IMR-90 (cell line): Measurements from ENCODE around the gene PRLR.

Experiments
- BHLHE40 ChIP-seq: fragments of 150-350 bp; IDR thresholded peaks from 2 replicates; pipeline ENCODE4 v1.6.1; 2016; ENCODE audit warnings: mild to moderate bottlenecking, low read depth, low read length
- CEBPB ChIP-seq: IDR thresholded peaks from 2 replicates; pipeline ENCODE4 v1.6.1; 2012; ENCODE audit warnings: low read depth, low read length, improper control_type of control experiment
- CTCF ChIP-seq: conservative IDR thresholded peaks from 2 replicates; pipeline ENCODE4 v1.5.1; 2012; ENCODE audit warnings: mild to moderate bottlenecking, low read depth, low read length, improper control_type of control experiment
- ELK1 ChIP-seq: fragments of 150-350 bp; IDR thresholded peaks from 2 replicates; pipeline ENCODE4 v1.6.1; 2016; ENCODE audit warnings: low read depth, mild to moderate bottlenecking, low read length, moderate library complexity, borderline replicate concordance
- FOS ChIP-seq: fragments of 150-350 bp; IDR thresholded peaks from 2 replicates; pipeline ENCODE4 v1.6.1; 2016; ENCODE audit warnings: low read depth, low read length
- MAFK ChIP-seq: IDR thresholded peaks from 2 replicates; pipeline ENCODE4 v1.6.1; 2012; ENCODE audit warnings: low read depth, low read length, improper control_type of control experiment
- MXI1 ChIP-seq: IDR thresholded peaks from 2 replicates; pipeline ENCODE4 v1.6.1; 2012; ENCODE audit warnings: low read depth, mild to moderate bottlenecking, low read length, moderate library complexity, borderline replicate concordance
- POLR2A ChIP-seq: IDR thresholded peaks from 2 replicates; pipeline ENCODE4 v1.6.1; 2012; ENCODE audit warnings: mild to moderate bottlenecking, low read depth, low read length
- RAD21 ChIP-seq: IDR thresholded peaks from 2 replicates; pipeline ENCODE4 v1.6.1; 2012; ENCODE audit warnings: low read length, improper control_type of control experiment
- RFX5 ChIP-seq: IDR thresholded peaks from 2 replicates; pipeline ENCODE4 v1.8.0; 2012; ENCODE audit warnings: low read depth, mild to moderate bottlenecking, low read length, moderate library complexity
- SMC3 ChIP-seq: fragments of 150-350 bp; IDR thresholded peaks from 2 replicates; pipeline ENCODE4 v1.6.1; 2016; ENCODE audit warnings: low read depth, mild to moderate bottlenecking, antibody characterized with exemption, low read length, moderate library complexity
- USF2 ChIP-seq: fragments of 150-350 bp; IDR thresholded peaks from 2 replicates; pipeline ENCODE4 v1.6.1; 2017; ENCODE audit warnings: mild to moderate bottlenecking, antibody characterized with exemption, low read length, low read depth

GRCh38 chr5:35009019-35009418, 221.3 kb downstream of the PRLR start:
- no peak for TF ChIP-seq CTCF
- TF ChIP-seq RFX5: no peak
- TF ChIP-seq CEBPB: no peak
- TF ChIP-seq BHLHE40: no peak
- TF ChIP-seq ELK1: no peak
- TF ChIP-seq POLR2A: no peak
- no peak for TF ChIP-seq MAFK
- TF ChIP-seq RAD21: no peak
- TF ChIP-seq FOS: no peak
- TF ChIP-seq SMC3: no peak
- TF ChIP-seq MXI1: no peak
- TF ChIP-seq USF2: no peak
